Measurements from ENCODE around the gene CPT1B. TPM values are rescaled to one million over a fixed set of nuclear protein-coding genes. Genes with fewer than 3 reads are reported as not detected.
A peak's percentile ranks its signal among the peaks of the same experiment; 100 is the strongest.

The CPT1B gene
- total and polyA plus RNA-seq, 2 donors (not counting 1 experiment from before 2014, with no cell fraction given), result 55.0 to 109 TPM

DNA sequence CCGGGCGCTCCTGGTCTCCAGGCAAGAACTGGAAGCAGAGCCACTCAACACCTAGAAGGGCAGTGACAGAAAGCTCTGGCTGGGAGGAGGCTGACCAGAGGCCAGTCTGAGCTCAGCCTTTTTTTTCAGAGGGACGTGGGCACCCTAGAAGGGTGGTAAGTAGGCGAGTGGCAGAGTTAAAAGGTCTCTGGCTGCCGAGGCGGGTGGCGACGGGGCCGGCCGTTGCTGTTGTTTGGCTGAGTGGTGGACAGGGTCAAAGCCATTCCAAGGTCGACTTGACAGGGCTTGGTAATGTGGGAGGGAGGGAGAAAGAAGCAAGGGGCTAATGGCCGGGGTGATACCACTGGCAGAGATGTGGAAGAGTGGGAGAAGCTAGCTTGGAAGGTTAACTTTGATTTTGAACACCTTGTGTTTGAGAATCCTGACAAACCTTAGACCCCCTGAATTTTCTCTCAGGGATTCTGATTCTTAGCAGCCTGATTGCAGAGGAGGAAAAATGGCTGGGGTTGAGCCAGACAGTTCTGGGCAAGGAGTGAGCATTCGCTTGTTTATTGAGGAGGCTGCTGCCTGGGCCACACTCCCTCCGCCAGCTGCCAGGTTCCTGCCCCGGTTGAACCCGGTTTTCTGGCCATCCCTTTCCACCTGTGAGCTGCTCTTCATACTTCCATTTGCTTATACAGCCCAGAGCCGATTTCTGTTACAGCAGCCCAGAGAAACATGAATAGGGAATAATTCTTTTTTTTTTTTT lies 14.6 kb downstream of the CPT1B start:
- Mint-ChIP-seq H3K9me3 (ENCODE audit: insufficient read depth) (no peaks in the 10 kb centered on the region), H3K4me3 (peak overlapping the region; percentile 87), H3K27ac (peak overlapping the region; percentile 87), H3K27me3 (no peaks in the 10 kb centered on the region), H3K4me1 (peaks cover 16% of the 10 kb centered on the region)
- ATAC-seq (ENCODE audit: low read depth), result no peak
- intact Hi-C loops (cut with micrococcal nuclease), result loop anchor here (2.0 kb wide), 3 partner anchors 15 to 65 kb away; partner anchors contain the start of gene ARSA
- peak overlapping the region; percentile 72 for H3K9ac ChIP-seq (ENCODE audit: low read length)
- no peaks in the 10 kb centered on the region for H4K20me1 ChIP-seq (ENCODE audit: control insufficient read depth, insufficient read depth, low read length, poor library complexity, severe bottlenecking)
- peaks cover 5 to 9% of the 10 kb centered on the region in 2 donors for H3K4me1 ChIP-seq (ENCODE audit: control insufficient read depth in 2 of 2, insufficient read depth in 2 of 2, low read length in 2 of 2)
- H3K9me3 ChIP-seq (ENCODE audit: control extremely low read depth in 1 of 3, control insufficient read depth in 2 of 3, insufficient read depth in 1 of 3, low read length in 2 of 3), result no peaks in the 10 kb centered on the region
- no peak for DNase-seq
- peak overlapping the region; percentile 5 to 83 (median 72) for H3K4me3 ChIP-seq (ENCODE audit: control extremely low read depth in 1 of 5, extremely low read depth in 1 of 5, insufficient read depth in 1 of 5, low read depth in 2 of 5, low read length in 4 of 5)
- ChIA-PET CTCF (interaction anchor here (0.6 to 3.1 kb wide), 19 partner anchors 14 to 312 kb away, joined by 3 to 54 read pairs (median 6); partner anchors contain the start of genes CHKB, HDAC10, KLHDC7B and LMF2), POLR2A (interaction anchor here (0.7 to 4.0 kb wide), 9 partner anchors 13 to 296 kb away, joined by 3 to 32 read pairs (median 5); partner anchors contain the start of genes CHKB, SCO2 and TYMP)
- H3K79me2 ChIP-seq (ENCODE audit: control insufficient read depth, insufficient read depth, low read length), result no peaks in the 10 kb centered on the region
- H2AFZ ChIP-seq (ENCODE audit: insufficient read depth, low read depth, low read length, poor library complexity, severe bottlenecking), result peak overlapping the region; percentile 81
- no peaks in the 10 kb centered on the region for H3K27me3 ChIP-seq (replicated peaks in 1 of 4; ENCODE audit: control extremely low read depth in 1 of 4, control insufficient read depth in 3 of 4, insufficient read depth in 4 of 4, low read length in 3 of 4)
- TF ChIP-seq CTCF (IDR thresholded peaks at IDR 0.05) (no peak), EZH2 (IDR thresholded peaks at IDR 0.05; ENCODE audit: borderline replicate concordance, insufficient read depth, low read depth, low read length, poor library complexity, severe bottlenecking) (no peak)
- no peak overlapping the region for H3K27ac ChIP-seq (ENCODE audit: low read length in 2 of 2)
- 36% methylated on average over 13 of the region's 17 CpGs for WGBS (ENCODE audit: insufficient coverage)
- no peaks in the 10 kb centered on the region for H3K36me3 ChIP-seq (replicated peaks in 1 of 2; ENCODE audit: control extremely low read depth in 1 of 2, control insufficient read depth in 1 of 2, extremely low read depth in 1 of 2, insufficient read depth in 2 of 2, low read length in 1 of 2)
- peak overlapping the region; percentile 86 for H3K4me2 ChIP-seq (replicated peaks; ENCODE audit: low read depth, low read length, poor library complexity, severe bottlenecking)
